Prostate gland (tissue), 2 donors: ENCODE results near the gene TMEM165.

Experiments
- POLR2A ChIP-seq: fragments of 450-650 bp; IDR thresholded peaks from one replicate; pipeline ENCODE4 v1.6.1; 2016; ENCODE audit warnings: antibody characterized with exemption, mild to moderate bottlenecking
- TF ChIP-seq, protein P1 (sequence below), 4 experiments: fragments of 200-600 bp in 2 of 4; fragments of 450-650 bp in 2 of 4; sonication (generic) in 2 of 4; IDR thresholded peaks; 1 replicate in 3 of 4; 2 replicates in 1 of 4; pipeline ENCODE4 v1.5.1; 2016 to 2019; ENCODE audit warnings: antibody characterized with exemption in 4 of 4, mild to moderate bottlenecking in 2 of 4, moderate library complexity in 2 of 4

DNA sequence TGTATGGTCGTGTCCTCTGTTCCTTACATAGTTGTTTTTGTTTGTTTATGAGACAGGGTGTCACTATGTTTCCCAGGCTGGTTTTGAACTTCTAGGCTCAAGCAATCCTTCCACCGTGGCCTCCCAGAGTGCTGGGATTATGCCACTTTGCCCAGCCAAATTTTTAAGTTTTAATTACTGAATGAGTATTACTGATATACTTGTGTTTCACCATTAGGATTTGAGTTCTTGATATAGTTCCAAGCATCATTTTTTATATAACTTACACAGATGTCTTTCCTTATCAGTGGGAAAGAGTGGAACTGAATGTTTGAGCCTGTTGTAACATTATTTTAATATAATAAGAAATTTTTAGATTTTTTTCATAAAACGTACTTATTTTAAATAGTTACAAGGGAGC is 20.4 kb downstream of the TMEM165 start:
- TF ChIP-seq, protein P1, sequence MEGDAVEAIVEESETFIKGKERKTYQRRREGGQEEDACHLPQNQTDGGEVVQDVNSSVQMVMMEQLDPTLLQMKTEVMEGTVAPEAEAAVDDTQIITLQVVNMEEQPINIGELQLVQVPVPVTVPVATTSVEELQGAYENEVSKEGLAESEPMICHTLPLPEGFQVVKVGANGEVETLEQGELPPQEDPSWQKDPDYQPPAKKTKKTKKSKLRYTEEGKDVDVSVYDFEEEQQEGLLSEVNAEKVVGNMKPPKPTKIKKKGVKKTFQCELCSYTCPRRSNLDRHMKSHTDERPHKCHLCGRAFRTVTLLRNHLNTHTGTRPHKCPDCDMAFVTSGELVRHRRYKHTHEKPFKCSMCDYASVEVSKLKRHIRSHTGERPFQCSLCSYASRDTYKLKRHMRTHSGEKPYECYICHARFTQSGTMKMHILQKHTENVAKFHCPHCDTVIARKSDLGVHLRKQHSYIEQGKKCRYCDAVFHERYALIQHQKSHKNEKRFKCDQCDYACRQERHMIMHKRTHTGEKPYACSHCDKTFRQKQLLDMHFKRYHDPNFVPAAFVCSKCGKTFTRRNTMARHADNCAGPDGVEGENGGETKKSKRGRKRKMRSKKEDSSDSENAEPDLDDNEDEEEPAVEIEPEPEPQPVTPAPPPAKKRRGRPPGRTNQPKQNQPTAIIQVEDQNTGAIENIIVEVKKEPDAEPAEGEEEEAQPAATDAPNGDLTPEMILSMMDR (IDR thresholded peaks at IDR 0.05), result no peak
- no peak for TF ChIP-seq POLR2A
